H9 (cell line): ENCODE data around the gene CHPF2. TPM values are rescaled to one million over a fixed set of nuclear protein-coding genes. Genes with fewer than 3 reads are reported as not detected.

Experiments used
- DNase-seq: peaks from one replicate; pipeline ENCODE4 v3.0.0-alpha.2; 2017
- H2AFZ ChIP-seq: one replicate; pipeline ENCODE4 v1.6.1; 2013; ENCODE audit warnings: mild to moderate bottlenecking, low read length, control low read depth, moderate library complexity
- H2AK5ac ChIP-seq: 2 replicates; pipeline ENCODE4 v1.6.1; 2013; ENCODE audit warnings: low read length, control low read depth, mixed read lengths; ENCODE audit not compliant: insufficient read length
- H2BK120ac ChIP-seq: one replicate; pipeline ENCODE4 v1.6.1; 2013; ENCODE audit warnings: low read depth, mild to moderate bottlenecking, low read length, control low read depth, inconsistent platforms; ENCODE audit not compliant: poor library complexity, severe bottlenecking
- H2BK12ac ChIP-seq: 2 replicates; pipeline ENCODE4 v1.6.1; 2013; ENCODE audit warnings: low read length, control low read depth, mixed read lengths, low read depth; ENCODE audit not compliant: insufficient read length
- H2BK15ac ChIP-seq: 2 replicates; pipeline ENCODE4 v1.6.1; 2013; ENCODE audit warnings: low read depth, low read length, control low read depth
- H2BK20ac ChIP-seq: one replicate; pipeline ENCODE4 v1.6.1; 2013; ENCODE audit warnings: low read depth, mild to moderate bottlenecking, low read length, control low read depth, inconsistent platforms; ENCODE audit not compliant: poor library complexity, severe bottlenecking
- H2BK5ac ChIP-seq: 2 replicates; pipeline ENCODE4 v1.6.1; 2013; ENCODE audit warnings: low read length, control low read depth, mixed read lengths; ENCODE audit not compliant: insufficient read length
- H3K14ac ChIP-seq: 2 replicates; pipeline ENCODE4 v1.6.1; 2013; ENCODE audit warnings: low read length, control low read depth; ENCODE audit not compliant: insufficient read depth
- H3K18ac ChIP-seq: 2 replicates; pipeline ENCODE4 v1.6.1; 2013; ENCODE audit warnings: low read depth, mild to moderate bottlenecking, mixed read lengths, low read length, control low read depth; ENCODE audit not compliant: insufficient read length
- H3K23ac ChIP-seq: 2 replicates; pipeline ENCODE4 v1.6.1; 2013; ENCODE audit warnings: low read length, control low read depth, mixed read lengths, low read depth; ENCODE audit not compliant: insufficient read length
- H3K23me2 ChIP-seq: 2 replicates; pipeline ENCODE4 v1.6.1; 2013; ENCODE audit warnings: low read depth, mild to moderate bottlenecking, mixed read lengths, low read length, control low read depth; ENCODE audit not compliant: insufficient read length, poor library complexity, severe bottlenecking
- H3K27ac ChIP-seq: 2 replicates; pipeline ENCODE4 v1.5.1; 2013; ENCODE audit warnings: low read length, control low read depth, mixed read lengths, low read depth; ENCODE audit not compliant: insufficient read length
- H3K27me3 ChIP-seq: 2 replicates; pipeline ENCODE4 v1.6.1; 2013; ENCODE audit warnings: low read length, control low read depth, inconsistent platforms; ENCODE audit not compliant: insufficient read depth
- H3K4ac ChIP-seq: 2 replicates; pipeline ENCODE4 v1.6.1; 2013; ENCODE audit warnings: low read depth, mild to moderate bottlenecking, control low read depth, inconsistent platforms, low read length, moderate library complexity
- H3K4me1 ChIP-seq: 2 replicates; pipeline ENCODE4 v1.6.1; 2013; ENCODE audit warnings: low read length, control low read depth, inconsistent platforms; ENCODE audit not compliant: insufficient read depth
- H3K4me2 ChIP-seq: 2 replicates; pipeline ENCODE4 v1.6.1; 2013; ENCODE audit warnings: low read length, control low read depth, mixed read lengths; ENCODE audit not compliant: insufficient read length, insufficient read depth
- H3K56ac ChIP-seq: 2 replicates; pipeline ENCODE4 v1.6.1; 2013; ENCODE audit warnings: low read depth, mild to moderate bottlenecking, mixed read lengths, low read length, control low read depth; ENCODE audit not compliant: insufficient read length
- H3K79me1 ChIP-seq: 2 replicates; pipeline ENCODE4 v1.6.1; 2013; ENCODE audit warnings: low read depth, mild to moderate bottlenecking, moderate library complexity, low read length, control low read depth, inconsistent platforms; ENCODE audit not compliant: insufficient read depth, poor library complexity, severe bottlenecking
- H3K79me2 ChIP-seq: 2 replicates; pipeline ENCODE4 v1.6.1; 2013; ENCODE audit warnings: low read length, control low read depth, inconsistent platforms; ENCODE audit not compliant: insufficient read depth
- H3K9ac ChIP-seq: 2 replicates; pipeline ENCODE4 v1.6.1; 2013; ENCODE audit warnings: low read length, control low read depth, mixed read lengths; ENCODE audit not compliant: insufficient read length; ENCODE audit errors: extremely low read depth
- H3K9me3 ChIP-seq: one replicate; pipeline ENCODE4 v1.6.1; 2013; ENCODE audit warnings: low read depth, low read length, inconsistent platforms; ENCODE audit not compliant: control insufficient read depth
- H3T11ph ChIP-seq: one replicate; pipeline ENCODE4 v1.6.1; 2013; ENCODE audit warnings: mild to moderate bottlenecking, low read length, control low read depth, inconsistent platforms
- H4K20me1 ChIP-seq: one replicate; pipeline ENCODE4 v1.6.1; 2013; ENCODE audit not compliant: control insufficient read depth, insufficient read length, insufficient read depth
- H4K5ac ChIP-seq: 2 replicates; pipeline ENCODE4 v1.6.1; 2013; ENCODE audit warnings: low read depth, mild to moderate bottlenecking, mixed read lengths, low read length, control low read depth; ENCODE audit not compliant: insufficient read length
- H4K8ac ChIP-seq: replicated peaks from 2 replicates; pipeline ENCODE4 v1.6.1; 2013; ENCODE audit warnings: low read length, control low read depth, mixed read lengths, low read depth; ENCODE audit not compliant: insufficient read length
- H4K91ac ChIP-seq: 2 replicates; pipeline ENCODE4 v1.6.1; 2013; ENCODE audit warnings: low read depth, mild to moderate bottlenecking, moderate library complexity, mixed read lengths, low read length, control low read depth; ENCODE audit not compliant: insufficient read length
- H3K27ac Mint-ChIP-seq, 3 experiments: 2 replicates in 2 of 3; 3 replicates in 1 of 3; pipeline ENCODE4 v1.8.0; 2020 to 2021; ENCODE audit warnings: mixed read lengths in 3 of 3, mild to moderate bottlenecking in 1 of 3, moderate library complexity in 1 of 3
- H3K27me3 Mint-ChIP-seq: 2 replicates; pipeline ENCODE4 v1.8.0; 2021; ENCODE audit warnings: low read depth, mild to moderate bottlenecking, moderate library complexity, mixed read lengths
- H3K36me3 Mint-ChIP-seq, 3 experiments: 2 replicates in 2 of 3; 3 replicates in 1 of 3; pipeline ENCODE4 v1.8.0; 2020 to 2021; ENCODE audit warnings: low read depth in 3 of 3, mixed read lengths in 3 of 3; ENCODE audit not compliant: insufficient read depth in 1 of 3
- H3K4me1 Mint-ChIP-seq, 2 experiments: 2 replicates each; pipeline ENCODE4 v1.8.0; 2020; ENCODE audit warnings: mixed read lengths in 2 of 2
- H3K4me3 Mint-ChIP-seq, 2 experiments: 2 replicates in 1 of 2; 3 replicates in 1 of 2; pipeline ENCODE4 v1.8.0; 2020 to 2021; ENCODE audit warnings: mild to moderate bottlenecking in 2 of 2, mixed read lengths in 2 of 2, moderate library complexity in 1 of 2
- H3K9me3 Mint-ChIP-seq, 2 experiments: 2 replicates in 1 of 2; 3 replicates in 1 of 2; pipeline ENCODE4 v1.8.0; 2020; ENCODE audit warnings: mild to moderate bottlenecking in 2 of 2, mixed read lengths in 2 of 2, moderate library complexity in 1 of 2
- WGBS: extraction: QIAGEN DNeasy Blood & Tissue Kit; methylation state at CpG from one replicate; pipeline ENCODE4 v1.1.7; 2013; ENCODE audit warnings: missing lambda C conversion rate, low lambda C conversion rate, mixed read lengths; ENCODE audit not compliant: insufficient read length; ENCODE audit errors: extremely low coverage; 5-methylcytosine and 5-hydroxymethylcytosine counted together
- total RNA-seq: library from RNA; stranded (reverse); gene quantifications from 2 replicates; pipeline ENCODE4 v1.2.1, GENCODE V29; 2021
- TF ChIP-seq, protein P1 (sequence below): fragments of 200-600 bp; sonication (generic); conservative IDR thresholded peaks from 3 replicates; pipeline ENCODE4 v1.8.0; 2021; ENCODE audit warnings: antibody characterized with exemption, mild to moderate bottlenecking

CHPF2 gene
- total RNA-seq, 1 experiment from 2014 or later = 25.7 TPM

DNA sequence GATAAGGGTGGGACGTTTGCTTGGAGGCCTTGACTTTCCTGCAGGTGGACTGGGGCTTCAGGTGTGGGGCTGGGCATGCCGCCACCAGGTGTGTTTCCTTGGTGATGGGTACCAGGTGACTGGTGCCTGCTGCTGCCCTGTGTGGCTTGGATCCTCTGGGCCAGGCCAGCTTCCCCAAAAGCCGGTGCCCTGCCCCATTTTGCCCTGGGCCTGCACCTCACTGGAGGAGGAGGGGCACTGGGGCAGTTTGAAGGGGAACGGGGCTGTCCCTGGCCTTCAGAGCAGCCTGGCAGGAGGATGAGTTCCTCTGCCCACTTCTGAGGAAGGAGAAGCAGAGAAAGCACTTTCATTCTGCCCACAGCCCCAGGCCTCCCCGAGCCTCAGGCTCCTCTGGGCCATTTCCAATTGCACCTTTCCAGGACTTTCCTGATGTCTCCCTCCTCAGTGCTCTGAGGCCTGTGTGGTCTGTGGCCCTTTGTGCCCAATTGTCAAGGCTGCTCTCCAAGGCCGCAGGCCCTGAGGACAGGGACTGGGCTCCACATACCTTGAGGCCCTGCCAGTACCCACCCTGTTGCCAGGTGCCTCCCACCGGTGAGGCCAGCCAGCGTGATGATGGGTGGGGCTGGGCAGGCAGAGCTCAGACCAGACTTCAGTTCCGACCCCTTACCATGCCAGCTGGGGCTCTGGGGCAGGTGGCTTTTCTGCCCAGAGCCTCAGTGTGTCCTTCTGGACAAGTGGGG lies 41.5 kb downstream of the CHPF2 start:
- H2AFZ ChIP-seq = no peak overlapping the region
- H3K18ac ChIP-seq = no peak overlapping the region
- no peaks in the 10 kb centered on the region; the same call in 1 of the 2 replicates for H3K27me3 ChIP-seq
- Mint-ChIP-seq H3K36me3 (no peaks in the 10 kb centered on the region; a peak in 1 of 7 replicates), H3K27me3 (peaks cover 56% of the 10 kb centered on the region), H3K4me3 (no peak overlapping the region), H3K4me1 (peaks cover 6 to 19% of the 10 kb centered on the region in 2 experiments), H3K27ac (no peak overlapping the region), H3K9me3 (no peaks in the 10 kb centered on the region)
- H2BK20ac ChIP-seq = no peak overlapping the region
- H2BK12ac ChIP-seq = no peak overlapping the region
- no peaks in the 10 kb centered on the region for H3K79me1 ChIP-seq
- no peak overlapping the region for H3K56ac ChIP-seq
- no peak overlapping the region for H3K14ac ChIP-seq
- H3K27ac ChIP-seq = no peak overlapping the region
- no peak overlapping the region for H3K4ac ChIP-seq
- H3K9me3 ChIP-seq = no peaks in the 10 kb centered on the region
- H3K4me1 ChIP-seq = no peaks in the 10 kb centered on the region
- no peaks in the 10 kb centered on the region for H3K79me2 ChIP-seq
- no peak overlapping the region for H3T11ph ChIP-seq
- no peak overlapping the region for H4K5ac ChIP-seq
- H2BK120ac ChIP-seq = no peak overlapping the region
- H2BK5ac ChIP-seq = no peak overlapping the region
- H4K91ac ChIP-seq = no peak overlapping the region
- H3K23me2 ChIP-seq = no peaks in the 10 kb centered on the region
- H4K8ac ChIP-seq = no peak overlapping the region
- no peak for DNase-seq
- H2AK5ac ChIP-seq = no peak overlapping the region
- H3K4me2 ChIP-seq = no peak overlapping the region
- no peak overlapping the region for H3K9ac ChIP-seq
- no peak overlapping the region for H2BK15ac ChIP-seq
- no peak overlapping the region for H3K23ac ChIP-seq
- WGBS = no CpG with 5 or more reads among the region's 9 CpGs
- TF ChIP-seq, protein P1, sequence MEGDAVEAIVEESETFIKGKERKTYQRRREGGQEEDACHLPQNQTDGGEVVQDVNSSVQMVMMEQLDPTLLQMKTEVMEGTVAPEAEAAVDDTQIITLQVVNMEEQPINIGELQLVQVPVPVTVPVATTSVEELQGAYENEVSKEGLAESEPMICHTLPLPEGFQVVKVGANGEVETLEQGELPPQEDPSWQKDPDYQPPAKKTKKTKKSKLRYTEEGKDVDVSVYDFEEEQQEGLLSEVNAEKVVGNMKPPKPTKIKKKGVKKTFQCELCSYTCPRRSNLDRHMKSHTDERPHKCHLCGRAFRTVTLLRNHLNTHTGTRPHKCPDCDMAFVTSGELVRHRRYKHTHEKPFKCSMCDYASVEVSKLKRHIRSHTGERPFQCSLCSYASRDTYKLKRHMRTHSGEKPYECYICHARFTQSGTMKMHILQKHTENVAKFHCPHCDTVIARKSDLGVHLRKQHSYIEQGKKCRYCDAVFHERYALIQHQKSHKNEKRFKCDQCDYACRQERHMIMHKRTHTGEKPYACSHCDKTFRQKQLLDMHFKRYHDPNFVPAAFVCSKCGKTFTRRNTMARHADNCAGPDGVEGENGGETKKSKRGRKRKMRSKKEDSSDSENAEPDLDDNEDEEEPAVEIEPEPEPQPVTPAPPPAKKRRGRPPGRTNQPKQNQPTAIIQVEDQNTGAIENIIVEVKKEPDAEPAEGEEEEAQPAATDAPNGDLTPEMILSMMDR = no peak
- no peaks in the 10 kb centered on the region for H4K20me1 ChIP-seq
